HPDE6-E6E7 (cell line): ENCODE data around the gene POLR2A.
A peak's percentile ranks its signal among the peaks of the same experiment; 100 is the strongest.

Experiments used
- DNase-seq: peaks from one replicate; pipeline ENCODE4 v3.0.0; 2011; ENCODE audit warnings: missing footprints; ENCODE audit errors: extremely low spot score

Gene POLR2A

GRCh38 chr17:7484067-7484918 is at the start of gene POLR2A:
TSS of gene POLR2A (plus strand) at chr17:7484366.
- peak; percentile 96 for DNase-seq

GRCh38 chr17:7435676-7436555 is 48.2 kb upstream of the POLR2A start:
- DNase-seq, result no peak

- DNase-seq, result no peak
Observed at GRCh38 chr17:7436556-7437368, 47.4 kb upstream of the POLR2A start.

- no peak for DNase-seq
Observed at GRCh38 chr17:7437369-7437863, 46.8 kb upstream of the POLR2A start.

GRCh38 chr17:7437950-7438614 is 46.1 kb upstream of the POLR2A start:
- no peak for DNase-seq

GRCh38 chr17:7438656-7439460 is 45.3 kb upstream of the POLR2A start:
- DNase-seq, result no peak

GRCh38 chr17:7439462-7440112 is 44.6 kb upstream of the POLR2A start, which contains the start of gene FGF11:
TSS of gene FGF11 (plus strand) at chr17:7439512. CDS start at chr17:7439621, 109 bp downstream.
- DNase-seq, result no peak

GRCh38 chr17:7440113-7440833 is 43.9 kb upstream of the POLR2A start:
- DNase-seq, result no peak

- DNase-seq, result no peak
Observed at GRCh38 chr17:7440834-7441195, 43.4 kb upstream of the POLR2A start.

- DNase-seq, result no peak
Observed at GRCh38 chr17:7441266-7441665, 42.9 kb upstream of the POLR2A start.

GRCh38 chr17:7442142-7442541 is 42.0 kb upstream of the POLR2A start:
- no peak for DNase-seq

GRCh38 chr17:7443499-7444485 is 40.4 kb upstream of the POLR2A start:
- no peak for DNase-seq

- no peak for DNase-seq
Observed at GRCh38 chr17:7444682-7445618, 39.2 kb upstream of the POLR2A start, which contains the start of gene CHRNB1. TSS of gene CHRNB1 (plus strand) at chr17:7445061. CDS start at chr17:7445128, 67 bp downstream.

- DNase-seq, result no peak
Observed at GRCh38 chr17:7445619-7445968, 38.6 kb upstream of the POLR2A start.

GRCh38 chr17:7448461-7448860 is 35.7 kb upstream of the POLR2A start:
- DNase-seq, result no peak

- DNase-seq, result no peak
Observed at GRCh38 chr17:7459961-7460545, 24.1 kb upstream of the POLR2A start.
